Measurements from ENCODE around the gene CSNK1G2. TPM values are rescaled to one million over a fixed set of nuclear protein-coding genes. Genes with fewer than 3 reads are reported as not detected.

The CSNK1G2 gene
- total RNA-seq, 1 donor: 269 TPM

DNA sequence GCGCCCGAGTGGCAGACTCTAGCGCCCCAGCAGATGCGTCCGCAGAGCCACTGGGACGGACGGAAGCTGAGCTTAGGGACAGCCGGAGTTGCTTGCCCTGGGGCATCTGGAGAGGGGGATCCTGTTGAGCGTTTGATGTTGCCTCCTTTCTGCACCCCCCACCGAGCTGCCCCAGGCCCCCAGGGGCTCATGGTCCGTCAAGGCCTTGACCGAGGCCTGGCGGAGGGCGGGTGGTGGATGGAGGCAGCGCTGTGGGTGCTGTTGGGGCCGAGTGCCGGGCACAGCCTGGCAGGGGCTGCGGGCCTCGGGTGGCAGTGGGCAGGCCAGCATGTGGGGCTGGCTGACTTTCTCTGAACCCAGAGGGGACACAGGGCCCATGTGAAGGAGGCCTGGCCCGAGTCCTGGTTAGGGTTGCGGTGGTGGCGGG lies 2.7 kb downstream of the CSNK1G2 start:
- DNase-seq (ENCODE audit: low read depth in 2 of 3, low spot score in 2 of 3): no peak

GRCh38 chr19:1944088-1944915 lies 3.3 kb downstream of the CSNK1G2 start:
- no peak for DNase-seq (ENCODE audit: low read depth in 2 of 3, low spot score in 2 of 3)

DNA sequence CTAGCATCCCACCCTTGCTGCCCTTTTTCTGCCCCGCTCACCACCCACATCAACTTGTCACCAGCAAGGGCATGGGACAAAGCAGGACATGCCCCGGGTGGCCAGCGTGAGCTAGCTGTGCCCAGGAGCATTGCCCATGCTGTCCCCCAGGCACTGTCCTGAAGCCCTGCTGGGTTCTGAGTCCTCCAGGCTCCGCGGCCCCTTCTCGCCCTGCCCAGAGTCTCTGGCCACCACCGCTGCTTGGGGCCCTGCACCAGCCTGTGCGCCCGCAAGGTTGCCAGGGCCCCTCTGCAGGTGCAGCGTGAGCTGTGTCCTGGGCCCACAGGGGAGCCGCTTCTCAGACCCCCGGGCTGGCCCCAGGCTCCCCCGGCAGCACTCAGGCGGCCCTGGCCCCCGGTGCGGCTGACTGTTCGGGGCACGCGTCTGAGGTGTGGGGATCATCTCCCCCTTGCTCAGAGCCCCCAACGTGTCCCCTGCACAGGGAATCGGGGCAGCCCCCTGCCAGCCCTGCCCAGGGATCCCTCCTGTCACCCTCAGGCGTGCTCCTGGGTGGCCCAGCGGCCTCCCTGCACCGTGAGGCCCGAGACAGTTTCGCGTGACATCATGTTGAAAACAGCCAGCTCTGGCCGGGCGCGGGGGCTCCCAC lies 4.1 kb downstream of the CSNK1G2 start:
- DNase-seq (ENCODE audit: low read depth in 2 of 3, low spot score in 2 of 3): no peak

DNA sequence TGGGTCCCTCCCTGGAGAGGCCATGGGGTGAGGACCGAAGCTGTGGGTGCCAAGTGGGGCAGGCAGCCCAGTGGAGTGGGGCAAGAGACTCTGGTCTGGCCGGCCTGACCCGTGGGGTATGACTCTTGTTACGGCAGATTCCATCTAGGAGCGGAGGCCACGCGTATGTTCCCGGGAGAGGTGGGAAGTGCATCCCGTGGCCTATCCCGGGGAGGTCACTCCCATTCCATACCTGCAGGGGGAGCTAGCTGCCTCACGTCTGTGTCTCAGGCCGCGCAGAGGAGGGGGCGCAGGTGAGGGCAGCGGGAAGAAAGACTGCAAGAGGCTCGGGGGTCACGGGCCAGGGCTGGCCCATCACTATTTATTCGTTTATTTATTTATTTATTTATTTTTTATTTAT lies 4.9 kb downstream of the CSNK1G2 start:
- peak in 1 of 3 donors; percentile 35 for DNase-seq (ENCODE audit: low read depth in 2 of 3, low spot score in 2 of 3)

DNA sequence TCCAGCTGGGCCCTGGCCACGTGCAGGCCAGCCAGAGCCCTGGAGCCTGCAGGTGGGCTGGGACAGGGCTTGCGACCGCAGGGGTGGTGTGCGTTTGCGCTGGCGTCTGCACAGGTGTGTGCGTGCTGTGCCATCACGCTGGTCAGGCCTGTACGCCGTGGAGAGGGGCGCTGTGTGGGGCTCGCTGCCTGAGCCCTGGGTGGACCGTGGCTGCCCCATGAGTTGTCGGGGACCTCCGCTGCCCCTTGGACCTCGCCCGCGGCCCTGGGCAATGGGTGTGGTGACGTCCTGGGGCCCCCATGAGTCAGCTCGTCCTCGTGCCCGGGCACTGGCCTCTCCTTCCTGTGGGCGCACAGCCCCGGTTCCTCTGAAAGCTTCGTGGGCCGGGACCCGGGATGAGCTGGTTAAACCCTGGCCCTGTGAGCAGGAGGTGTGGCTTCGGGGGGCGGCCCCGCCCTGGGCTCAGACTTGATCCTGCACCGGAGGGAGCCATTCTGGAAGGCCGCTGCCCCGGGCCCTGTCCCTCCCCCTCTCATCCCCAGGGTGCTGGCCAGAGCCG lies 6.8 kb downstream of the CSNK1G2 start:
- no peak for DNase-seq (ENCODE audit: low read depth in 2 of 3, low spot score in 2 of 3)

GRCh38 chr19:1949304-1950101 lies 8.5 kb downstream of the CSNK1G2 start:
- DNase-seq (ENCODE audit: low read depth in 2 of 3, low spot score in 2 of 3): no peak

GRCh38 chr19:1950640-1951039 lies 9.7 kb downstream of the CSNK1G2 start:
- no peak for DNase-seq (ENCODE audit: low read depth in 2 of 3, low spot score in 2 of 3)

DNA sequence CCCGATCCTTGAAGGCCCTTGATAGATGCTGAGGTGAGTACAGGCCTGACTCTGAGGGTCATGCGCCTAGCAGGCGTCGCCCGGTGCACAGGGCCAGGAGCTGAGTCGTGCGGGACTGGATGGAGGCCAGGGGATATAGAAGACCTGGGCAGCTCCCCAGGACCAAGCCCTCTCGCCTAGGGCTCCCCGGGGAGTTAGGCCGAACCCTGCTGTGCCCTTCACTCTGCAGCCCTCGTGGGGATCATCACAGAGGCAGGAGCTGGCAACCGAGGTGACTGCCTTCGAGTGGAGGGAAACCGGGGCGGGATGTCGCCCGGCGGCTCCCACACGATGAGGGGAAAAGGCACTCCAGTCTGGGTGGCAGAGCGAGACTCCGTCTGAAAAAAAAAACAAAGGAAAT lies 11.7 kb downstream of the CSNK1G2 start:
- no peak for DNase-seq (ENCODE audit: low read depth in 2 of 3, low spot score in 2 of 3)

DNA sequence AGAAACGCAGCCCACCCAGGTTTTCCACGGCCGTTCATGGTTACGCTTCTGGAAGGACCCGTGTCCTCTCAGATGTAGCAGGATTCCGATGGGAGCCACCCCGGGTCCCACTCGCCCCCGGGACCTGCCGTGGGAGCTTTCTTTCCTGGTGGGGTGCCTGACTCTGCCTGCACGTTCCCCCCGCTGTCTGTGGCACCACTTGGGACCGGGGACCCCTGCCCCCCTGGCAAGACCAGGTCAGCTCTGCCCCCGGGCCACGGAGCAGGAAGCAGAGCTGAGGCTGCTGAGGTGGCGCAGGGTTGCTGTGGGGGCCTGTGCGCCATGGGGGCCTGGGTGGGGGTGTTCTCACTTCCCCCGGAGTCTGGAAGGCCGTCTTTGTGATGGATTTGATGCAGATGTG lies 12.1 kb downstream of the CSNK1G2 start:
- no peak for DNase-seq (ENCODE audit: low read depth in 2 of 3, low spot score in 2 of 3)

DNA sequence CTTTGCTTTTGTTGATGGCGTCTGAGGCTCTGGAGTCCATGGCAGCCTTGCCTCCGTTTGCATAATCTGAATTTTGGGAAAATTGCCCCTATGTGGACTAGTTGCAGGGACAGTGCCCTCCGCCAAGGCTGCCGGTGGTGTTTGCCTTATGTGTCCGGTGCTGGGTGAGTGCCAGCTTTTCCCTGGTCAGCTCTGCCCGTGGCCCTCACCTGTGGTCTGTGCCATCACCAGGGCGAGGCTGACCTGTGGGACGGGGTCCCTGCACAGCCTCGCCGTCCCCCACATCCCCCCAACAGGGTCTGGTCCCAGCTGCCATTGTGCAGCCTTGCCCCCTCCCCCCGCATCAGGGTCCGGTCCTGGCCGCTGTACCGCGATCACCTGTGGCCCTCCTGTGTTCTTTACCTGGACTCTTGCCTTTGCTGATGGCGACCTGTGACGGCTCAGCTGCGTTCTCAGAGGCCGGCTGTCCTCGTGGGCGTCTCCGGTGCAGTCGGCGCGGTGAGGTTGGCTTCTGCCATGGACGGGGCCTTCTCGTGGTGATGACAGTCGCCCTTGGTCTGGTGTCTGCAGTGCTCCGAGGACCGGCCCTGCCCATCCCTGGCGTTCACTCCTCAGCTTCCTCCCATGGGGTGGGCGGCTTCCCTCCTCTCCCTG lies 12.6 kb downstream of the CSNK1G2 start:
- no peak for DNase-seq (ENCODE audit: low read depth in 2 of 3, low spot score in 2 of 3)

DNA sequence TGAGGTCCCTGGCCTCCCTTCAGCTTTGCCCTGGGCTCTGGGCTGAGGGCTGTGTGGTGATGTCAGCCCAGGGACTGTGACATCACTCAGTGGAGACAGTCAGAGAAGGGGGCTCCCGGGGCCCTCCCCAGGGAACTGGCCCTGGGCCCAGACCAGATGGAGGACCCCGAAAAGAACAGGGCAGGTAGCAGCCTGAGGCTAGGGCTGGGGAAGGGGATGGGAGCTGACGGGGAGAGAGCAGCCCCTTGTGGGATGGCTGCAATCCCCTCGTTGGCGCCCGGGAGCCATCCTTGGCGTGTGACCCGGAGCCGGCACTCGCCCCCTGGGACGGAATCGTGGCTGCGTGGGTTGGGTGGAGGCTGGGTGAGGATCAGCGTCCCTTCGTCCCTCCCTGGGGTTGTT lies 13.6 kb downstream of the CSNK1G2 start:
- no peak for DNase-seq (ENCODE audit: low read depth in 2 of 3, low spot score in 2 of 3)

- no peak for DNase-seq (ENCODE audit: low read depth in 2 of 3, low spot score in 2 of 3)
These were observed 14.5 kb downstream of the CSNK1G2 start for GRCh38 chr19:1955171-1956121.

GRCh38 chr19:1956122-1956494 lies 15.1 kb downstream of the CSNK1G2 start:
- no peak for DNase-seq (ENCODE audit: low read depth in 2 of 3, low spot score in 2 of 3)

DNA sequence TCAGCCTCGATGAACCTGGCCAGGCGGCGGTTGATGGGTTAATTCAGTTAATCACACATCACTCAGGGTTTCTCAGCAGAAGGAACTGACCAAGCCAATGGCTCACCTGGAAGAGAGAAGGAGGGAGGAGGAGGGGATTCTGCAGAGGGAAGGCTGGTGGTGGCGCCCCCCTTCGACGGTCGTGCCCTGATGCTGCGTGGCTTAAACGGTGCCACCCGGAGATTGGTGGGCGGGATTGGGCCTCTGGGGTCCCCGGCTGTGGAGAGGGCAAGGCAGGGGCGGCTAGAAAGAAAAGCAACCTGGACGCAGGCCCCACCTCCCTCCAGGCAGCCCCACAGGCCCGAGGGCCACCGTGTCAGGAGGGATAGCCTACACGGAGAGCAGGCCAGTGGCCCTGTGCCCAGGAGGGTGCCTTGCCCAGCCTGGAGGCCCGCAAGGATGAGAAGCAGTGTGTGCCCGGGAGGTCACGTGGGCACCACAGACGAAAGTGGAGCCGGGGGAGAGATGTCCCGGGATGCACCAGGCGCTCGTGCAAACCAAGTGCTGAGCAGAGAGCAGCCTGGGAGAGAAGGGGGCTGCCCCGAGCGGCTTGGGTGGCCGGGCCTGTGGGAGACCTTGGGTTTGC lies 16.0 kb downstream of the CSNK1G2 start:
- DNase-seq (ENCODE audit: low read depth in 2 of 3, low spot score in 2 of 3): no peak

DNA sequence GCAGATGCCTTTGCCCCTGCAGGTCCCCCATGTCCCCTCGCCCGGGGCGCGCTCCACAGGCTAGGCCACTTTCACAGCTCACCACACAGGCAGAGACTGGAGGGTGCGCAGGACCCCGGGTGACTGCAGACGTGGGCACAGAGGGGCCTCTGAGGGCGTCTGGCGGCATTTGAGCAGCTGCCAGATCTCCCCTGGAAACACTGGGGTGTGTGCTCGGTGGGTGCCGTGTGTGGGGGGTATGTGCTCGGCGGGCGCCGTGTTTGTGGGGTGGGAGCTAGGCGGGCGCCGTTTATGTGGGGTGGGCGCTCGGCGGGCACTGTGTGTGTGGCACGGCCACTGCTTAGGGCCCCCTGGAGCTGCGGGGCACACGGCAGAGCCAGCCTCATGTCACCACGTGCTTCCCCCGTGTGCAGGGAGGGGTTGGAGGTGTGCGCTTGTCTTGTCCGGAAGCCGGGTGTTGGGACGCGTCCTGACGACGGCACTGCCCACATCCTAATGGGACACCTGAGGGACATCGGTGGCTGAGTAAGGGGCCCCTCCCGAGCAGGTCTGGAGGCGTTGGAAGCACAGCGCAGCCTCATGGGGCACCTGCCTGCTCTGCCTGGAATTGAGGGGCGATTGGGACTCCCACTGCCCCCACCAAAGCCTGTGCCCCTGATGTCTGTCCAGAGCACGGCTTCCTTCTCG lies 16.7 kb downstream of the CSNK1G2 start:
- no peak for DNase-seq (ENCODE audit: low read depth in 2 of 3, low spot score in 2 of 3)

- no peak for DNase-seq (ENCODE audit: low read depth in 2 of 3, low spot score in 2 of 3)
These were observed 19.1 kb downstream of the CSNK1G2 start for GRCh38 chr19:1959928-1960589.

GRCh38 chr19:1961000-1961883 lies 20.3 kb downstream of the CSNK1G2 start:
- DNase-seq (ENCODE audit: low read depth in 2 of 3, low spot score in 2 of 3): no peak

All from hematopoietic multipotent progenitor cell (in vitro differentiated cells).